Skeletal muscle tissue (tissue), 4 donors: ENCODE results near the gene VLDLR. TPM values are rescaled to one million over a fixed set of nuclear protein-coding genes. Genes with fewer than 3 reads are reported as not detected.

Experiments used
- H3K27ac ChIP-seq: one replicate; pipeline ENCODE4 v1.7.0; 2013; ENCODE audit warnings: mild to moderate bottlenecking, low read depth, low read length, inconsistent platforms
- H3K27me3 ChIP-seq, 3 donors: one replicate each; pipeline ENCODE4 v1.7.0; 2013; ENCODE audit warnings: low read length in 3 of 3; ENCODE audit not compliant: control insufficient read depth in 3 of 3, insufficient read depth in 3 of 3
- H3K36me3 ChIP-seq, 3 donors: one replicate each; pipeline ENCODE4 v1.7.0; 2013; ENCODE audit warnings: low read length in 3 of 3; ENCODE audit not compliant: control insufficient read depth in 3 of 3, insufficient read depth in 3 of 3
- H3K4me1 ChIP-seq, 3 donors: one replicate each; pipeline ENCODE4 v1.7.0; 2013; ENCODE audit warnings: low read length in 3 of 3, mild to moderate bottlenecking in 3 of 3; ENCODE audit not compliant: control insufficient read depth in 3 of 3, insufficient read depth in 3 of 3
- H3K4me3 ChIP-seq, 3 donors: one replicate each; pipeline ENCODE4 v1.7.0; 2013; ENCODE audit warnings: low read length in 3 of 3
- H3K9ac ChIP-seq, 3 donors: one replicate each; pipeline ENCODE4 v1.7.0; 2013; ENCODE audit warnings: low read length in 3 of 3, mild to moderate bottlenecking in 3 of 3, moderate library complexity in 2 of 3, low read depth in 1 of 3
- H3K9me3 ChIP-seq, 3 donors: one replicate each; pipeline ENCODE4 v1.7.0; 2013; ENCODE audit warnings: low read length in 3 of 3; ENCODE audit not compliant: control insufficient read depth in 3 of 3
- total RNA-seq: library from RNA; depleted of rRNA; stranded (reverse); fragments of >200 nt; gene quantifications from one replicate; pipeline ENCODE4 v1.2.3, GENCODE V29; 2014
- donor health status: Osteomylitis.

VLDLR gene
- total RNA-seq, 1 donor from 2014 or later = 18.3 TPM

DNA sequence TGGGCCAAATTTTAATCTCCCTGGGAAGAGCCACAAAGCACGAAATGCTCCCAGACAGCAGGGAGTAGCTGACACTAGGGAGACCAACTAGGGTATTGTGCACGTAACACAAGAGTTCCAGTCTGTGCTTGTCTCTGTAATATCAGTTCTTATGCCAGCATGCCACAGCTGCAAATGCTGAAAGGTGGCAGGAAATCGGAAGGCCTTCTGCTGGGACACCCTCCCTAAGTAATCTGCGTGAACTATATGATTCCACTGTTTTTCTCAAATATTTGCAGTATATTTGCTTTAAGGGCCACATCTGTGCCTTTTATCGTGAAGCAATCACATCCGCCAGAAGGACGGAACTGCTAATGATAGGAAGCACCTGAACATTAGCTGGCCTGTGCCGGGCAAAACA is 12.6 kb downstream of the VLDLR start:
- Histone ChIP-seq H3K9me3 (no peaks in the 10 kb centered on the region), H3K27me3 (no peaks in the 10 kb centered on the region), H3K4me1 (peaks cover 43 to 45% (median 43%) of the 10 kb centered on the region in 3 donors), H3K9ac (peak overlapping the region in 1 of 3 donors; percentile 51), H3K27ac (peak overlapping the region; percentile 18), H3K36me3 (peaks cover 5 to 8% (median 6%) of the 10 kb centered on the region in 3 donors), H3K4me3 (peak overlapping the region in 2 of 3 donors; percentile 3 to 58)

DNA sequence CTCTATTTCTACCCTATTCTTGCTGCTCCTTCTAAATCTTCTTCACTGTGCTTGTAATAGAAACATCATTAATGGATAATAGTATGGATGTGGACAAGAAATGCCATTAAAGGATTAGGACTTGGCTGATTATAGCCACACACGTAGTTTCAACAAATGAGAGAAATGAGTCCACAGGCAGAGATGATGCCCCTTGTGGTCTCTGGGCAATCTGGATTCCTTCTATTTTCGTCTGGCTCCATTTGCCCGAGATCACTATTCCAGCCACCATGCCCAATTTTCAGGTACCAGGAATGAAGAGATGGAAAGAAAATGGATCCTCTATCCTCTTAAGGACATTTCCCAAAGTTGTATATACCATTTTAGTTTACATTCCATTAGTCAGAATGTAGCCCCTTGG is 13.2 kb downstream of the VLDLR start:
- peaks cover 8 to 10% (median 9%) of the 10 kb centered on the region in 3 donors for H3K36me3 ChIP-seq
- no peak overlapping the region for H3K4me3 ChIP-seq
- peaks cover 38 to 40% (median 40%) of the 10 kb centered on the region in 3 donors for H3K4me1 ChIP-seq
- H3K9ac ChIP-seq = no peak overlapping the region
- no peaks in the 10 kb centered on the region for H3K27me3 ChIP-seq
- peak overlapping the region; percentile 18 for H3K27ac ChIP-seq
- no peaks in the 10 kb centered on the region for H3K9me3 ChIP-seq

DNA sequence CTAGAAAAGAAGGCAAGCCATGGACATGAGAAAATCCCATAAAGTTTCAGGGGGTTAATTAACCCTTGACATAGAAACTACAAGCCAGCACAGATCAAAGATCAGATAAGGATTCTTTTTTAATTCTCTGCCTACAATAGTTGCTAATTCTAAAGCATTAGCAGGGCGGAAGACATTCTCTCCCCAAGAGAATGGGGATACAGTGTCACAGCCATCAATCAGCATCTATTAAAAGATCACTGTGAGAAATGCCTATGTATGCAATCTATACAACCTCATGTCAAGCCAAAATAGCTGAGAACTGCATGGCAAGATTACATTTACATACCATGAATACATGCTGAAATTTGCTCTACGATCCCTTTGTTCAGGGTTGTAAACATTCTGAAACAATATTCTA is 14.3 kb downstream of the VLDLR start:
- Histone ChIP-seq H3K9me3 (no peaks in the 10 kb centered on the region), H3K4me3 (no peak overlapping the region), H3K36me3 (peaks cover 11 to 17% (median 14%) of the 10 kb centered on the region in 3 donors), H3K4me1 (peaks cover 30 to 35% (median 32%) of the 10 kb centered on the region in 3 donors), H3K27ac (no peak overlapping the region), H3K9ac (no peak overlapping the region), H3K27me3 (no peaks in the 10 kb centered on the region)

DNA sequence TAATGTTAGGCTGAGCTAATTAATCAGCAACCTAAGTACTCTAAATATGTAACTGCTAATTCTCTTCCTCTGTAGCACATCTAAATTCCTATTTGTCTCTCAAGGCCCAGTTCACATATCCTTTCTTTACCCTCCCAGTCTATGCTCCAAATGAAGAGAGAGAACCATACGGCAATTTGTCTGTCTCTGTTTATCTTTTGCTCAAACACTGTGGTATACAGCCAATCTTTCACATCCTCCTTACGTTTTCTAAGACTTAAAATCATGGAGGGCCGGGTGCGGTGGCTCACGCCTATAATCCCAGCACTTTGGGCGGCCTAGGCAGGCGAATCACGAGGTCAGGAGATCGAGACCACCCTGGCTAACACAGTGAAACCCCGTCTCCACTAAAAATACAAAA is 15.8 kb downstream of the VLDLR start:
- H3K36me3 ChIP-seq = peaks cover 18 to 32% (median 27%) of the 10 kb centered on the region in 3 donors
- H3K4me3 ChIP-seq = no peak overlapping the region
- peaks cover 25 to 30% (median 28%) of the 10 kb centered on the region in 3 donors for H3K4me1 ChIP-seq
- no peak overlapping the region for H3K9ac ChIP-seq
- H3K9me3 ChIP-seq = no peaks in the 10 kb centered on the region
- no peaks in the 10 kb centered on the region for H3K27me3 ChIP-seq
- no peak overlapping the region for H3K27ac ChIP-seq

DNA sequence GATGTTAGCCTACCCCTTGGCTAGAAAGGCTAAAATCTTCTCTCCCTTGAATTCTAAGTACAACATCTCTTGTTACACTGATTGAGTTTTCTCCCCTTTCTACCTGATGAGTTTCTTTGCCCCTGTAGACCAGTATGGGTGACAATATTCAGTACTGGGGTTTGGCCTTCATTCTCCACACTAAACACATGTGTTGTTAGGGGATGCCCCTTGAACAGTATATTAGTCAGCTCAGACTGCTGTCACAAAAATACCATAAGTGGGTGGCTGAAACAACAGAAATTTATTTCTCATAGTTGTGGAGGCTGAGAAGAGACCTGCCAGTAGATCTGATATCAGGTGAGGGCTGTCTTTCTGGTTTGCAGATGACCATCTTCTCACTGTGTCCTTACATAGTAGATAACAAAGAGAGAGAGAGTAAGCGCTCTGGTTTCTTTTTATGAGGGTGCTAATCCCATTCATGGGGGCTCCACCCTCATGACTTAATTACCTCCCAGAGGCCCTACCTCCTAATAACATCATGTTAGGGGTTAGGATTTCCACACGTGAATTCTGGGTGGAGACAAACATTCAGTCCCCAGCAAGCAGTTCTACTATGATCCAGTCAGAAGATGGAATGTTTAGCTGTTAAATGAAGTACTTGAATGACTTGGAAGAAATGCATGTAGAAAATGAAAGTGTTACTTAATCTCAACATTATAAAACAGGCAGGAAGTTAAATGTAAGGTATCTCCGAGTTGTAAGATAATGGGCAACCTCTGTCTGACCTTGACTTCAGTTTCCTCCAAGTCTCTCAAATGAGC is 17.5 kb downstream of the VLDLR start:
- no peak overlapping the region for H3K4me3 ChIP-seq
- H3K9me3 ChIP-seq = no peaks in the 10 kb centered on the region
- no peak overlapping the region for H3K27ac ChIP-seq
- H3K9ac ChIP-seq = no peak overlapping the region
- peaks cover 29 to 48% (median 39%) of the 10 kb centered on the region in 3 donors for H3K36me3 ChIP-seq
- peaks cover 8 to 15% (median 11%) of the 10 kb centered on the region in 3 donors for H3K4me1 ChIP-seq
- no peaks in the 10 kb centered on the region for H3K27me3 ChIP-seq

DNA sequence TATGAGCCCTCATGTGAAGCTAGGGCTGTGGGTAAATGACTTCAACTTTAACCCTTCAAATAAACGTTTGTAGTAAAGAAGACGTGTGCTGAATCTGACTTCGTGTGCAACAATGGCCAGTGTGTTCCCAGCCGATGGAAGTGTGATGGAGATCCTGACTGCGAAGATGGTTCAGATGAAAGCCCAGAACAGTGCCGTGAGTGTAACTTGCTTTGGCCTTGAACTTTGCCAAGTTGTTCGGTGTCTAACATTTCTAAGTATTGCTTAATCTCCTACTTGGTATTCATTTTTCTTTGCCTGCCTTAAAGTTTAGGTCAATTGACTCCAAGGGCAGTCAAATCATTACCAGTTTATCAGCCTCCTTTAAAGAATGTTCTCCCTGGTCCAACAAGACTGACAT is 18.2 kb downstream of the VLDLR start:
- no peaks in the 10 kb centered on the region for H3K9me3 ChIP-seq
- no peaks in the 10 kb centered on the region for H3K27me3 ChIP-seq
- H3K27ac ChIP-seq = no peak overlapping the region
- H3K4me3 ChIP-seq = no peak overlapping the region
- H3K4me1 ChIP-seq = peaks cover 1 to 10% (median 6%) of the 10 kb centered on the region in 3 donors
- no peak overlapping the region for H3K9ac ChIP-seq
- peaks cover 31 to 50% (median 43%) of the 10 kb centered on the region in 3 donors for H3K36me3 ChIP-seq

DNA sequence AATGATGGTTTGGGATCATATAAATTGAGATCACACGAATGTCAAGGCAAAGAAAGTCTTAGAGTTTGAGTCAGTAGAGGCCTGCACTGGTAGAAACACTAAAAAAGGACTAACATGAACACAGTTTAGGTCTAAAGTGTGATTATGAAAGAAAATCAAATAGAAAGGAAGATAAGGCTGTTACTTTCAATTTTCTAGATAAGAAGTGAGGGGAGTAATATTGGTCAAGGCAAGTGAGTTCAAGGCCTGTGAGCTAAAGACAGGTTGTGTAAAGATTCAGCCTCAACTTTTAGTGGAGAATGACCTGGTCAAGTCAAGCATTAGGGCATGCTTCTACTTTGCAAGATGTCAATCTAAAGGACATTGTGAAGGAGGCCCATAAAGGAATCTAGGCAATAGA is 19.0 kb downstream of the VLDLR start:
- Histone ChIP-seq H3K9ac (no peak overlapping the region), H3K27ac (no peak overlapping the region), H3K9me3 (no peaks in the 10 kb centered on the region), H3K27me3 (no peaks in the 10 kb centered on the region), H3K4me3 (no peak overlapping the region), H3K36me3 (peaks cover 36 to 58% (median 51%) of the 10 kb centered on the region in 3 donors), H3K4me1 (peaks cover 0 to 10% (median 3%) of the 10 kb centered on the region in 3 donors)

DNA sequence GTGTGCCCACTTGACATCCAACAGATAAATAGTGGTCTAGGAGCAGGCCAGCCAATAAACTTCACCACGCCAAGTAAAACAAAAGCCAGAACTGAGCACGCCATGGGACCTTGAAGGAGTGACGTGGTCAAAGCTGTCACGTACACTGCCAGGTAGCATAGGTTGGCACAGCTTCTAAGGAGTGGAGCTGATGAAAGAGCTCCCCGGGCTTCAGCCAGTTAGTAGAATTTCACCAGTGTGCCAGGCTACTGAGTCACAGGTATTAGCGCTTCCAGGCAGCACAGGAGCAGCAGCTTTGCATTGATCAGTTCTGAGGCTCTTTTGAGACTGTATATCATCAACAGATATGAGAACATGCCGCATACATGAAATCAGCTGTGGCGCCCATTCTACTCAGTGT is 19.4 kb downstream of the VLDLR start:
- H3K27ac ChIP-seq = no peak overlapping the region
- no peaks in the 10 kb centered on the region for H3K9me3 ChIP-seq
- H3K4me3 ChIP-seq = no peak overlapping the region
- H3K4me1 ChIP-seq = peaks cover 0 to 8% (median 3%) of the 10 kb centered on the region in 3 donors
- H3K9ac ChIP-seq = no peak overlapping the region
- H3K27me3 ChIP-seq = no peaks in the 10 kb centered on the region
- peaks cover 36 to 60% (median 52%) of the 10 kb centered on the region in 3 donors for H3K36me3 ChIP-seq

DNA sequence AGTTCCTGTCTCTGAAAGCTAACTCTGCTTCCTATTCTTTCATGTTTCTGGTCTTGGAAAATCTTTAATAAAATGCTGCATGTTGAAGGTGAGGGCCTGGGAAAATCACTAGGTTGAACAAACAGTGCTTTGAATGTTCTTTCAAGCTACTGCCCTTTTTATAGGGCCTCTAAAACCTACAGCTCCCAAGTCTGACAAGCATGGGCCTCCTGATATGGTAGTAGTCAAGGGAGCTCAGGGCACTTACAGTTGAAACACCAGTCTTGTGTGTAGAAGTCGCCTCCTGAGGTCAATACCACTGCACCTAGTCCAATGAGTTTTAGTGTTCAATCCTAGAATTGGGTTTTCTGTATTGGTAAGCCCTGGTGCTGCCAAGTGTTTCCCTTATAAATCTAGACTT is 20.5 kb downstream of the VLDLR start:
- Histone ChIP-seq H3K27me3 (no peaks in the 10 kb centered on the region), H3K9ac (no peak overlapping the region), H3K9me3 (no peaks in the 10 kb centered on the region), H3K27ac (no peak overlapping the region), H3K4me3 (no peak overlapping the region), H3K36me3 (peaks cover 45 to 66% (median 57%) of the 10 kb centered on the region in 3 donors), H3K4me1 (peaks cover 0 to 4% (median 3%) of the 10 kb centered on the region in 3 donors)

DNA sequence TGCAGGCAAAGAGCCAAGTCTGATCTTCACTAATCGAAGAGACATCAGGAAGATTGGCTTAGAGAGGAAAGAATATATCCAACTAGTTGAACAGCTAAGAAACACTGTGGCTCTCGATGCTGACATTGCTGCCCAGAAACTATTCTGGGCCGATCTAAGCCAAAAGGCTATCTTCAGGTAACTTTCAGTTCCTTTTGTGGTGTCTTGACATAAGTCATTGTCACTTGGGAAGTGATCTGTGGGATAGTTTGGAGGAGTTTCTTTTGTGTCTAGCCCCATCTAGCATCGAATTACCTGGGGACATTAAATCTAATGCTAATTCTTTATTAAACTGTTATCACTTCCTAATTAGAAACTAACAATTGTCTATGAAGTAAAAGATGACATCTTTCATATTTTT is 24.0 kb downstream of the VLDLR start:
- no peak overlapping the region for H3K4me3 ChIP-seq
- no peaks in the 10 kb centered on the region for H3K27me3 ChIP-seq
- no peak overlapping the region for H3K27ac ChIP-seq
- H3K4me1 ChIP-seq = no peaks in the 10 kb centered on the region
- peaks cover 73 to 87% (median 84%) of the 10 kb centered on the region in 3 donors for H3K36me3 ChIP-seq
- no peaks in the 10 kb centered on the region for H3K9me3 ChIP-seq
- H3K9ac ChIP-seq = no peak overlapping the region
